HG03280 (cell line): ENCODE results near the gene PI3.
"Not testable (repeated sequence)": the region's sequence is repeated elsewhere in the genome, so short reads cannot be mapped to it uniquely, and the experiment has no call there.

Source experiments
- ATAC-seq: cut with Tn5 transposase; IDR thresholded peaks from one replicate; pipeline ENCODE4 v1.9.1; 2021; ENCODE audit warnings: mild to moderate bottlenecking, moderate library complexity; ENCODE audit not compliant: unreplicated experiment

Gene PI3, protein sequence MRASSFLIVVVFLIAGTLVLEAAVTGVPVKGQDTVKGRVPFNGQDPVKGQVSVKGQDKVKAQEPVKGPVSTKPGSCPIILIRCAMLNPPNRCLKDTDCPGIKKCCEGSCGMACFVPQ

DNA sequence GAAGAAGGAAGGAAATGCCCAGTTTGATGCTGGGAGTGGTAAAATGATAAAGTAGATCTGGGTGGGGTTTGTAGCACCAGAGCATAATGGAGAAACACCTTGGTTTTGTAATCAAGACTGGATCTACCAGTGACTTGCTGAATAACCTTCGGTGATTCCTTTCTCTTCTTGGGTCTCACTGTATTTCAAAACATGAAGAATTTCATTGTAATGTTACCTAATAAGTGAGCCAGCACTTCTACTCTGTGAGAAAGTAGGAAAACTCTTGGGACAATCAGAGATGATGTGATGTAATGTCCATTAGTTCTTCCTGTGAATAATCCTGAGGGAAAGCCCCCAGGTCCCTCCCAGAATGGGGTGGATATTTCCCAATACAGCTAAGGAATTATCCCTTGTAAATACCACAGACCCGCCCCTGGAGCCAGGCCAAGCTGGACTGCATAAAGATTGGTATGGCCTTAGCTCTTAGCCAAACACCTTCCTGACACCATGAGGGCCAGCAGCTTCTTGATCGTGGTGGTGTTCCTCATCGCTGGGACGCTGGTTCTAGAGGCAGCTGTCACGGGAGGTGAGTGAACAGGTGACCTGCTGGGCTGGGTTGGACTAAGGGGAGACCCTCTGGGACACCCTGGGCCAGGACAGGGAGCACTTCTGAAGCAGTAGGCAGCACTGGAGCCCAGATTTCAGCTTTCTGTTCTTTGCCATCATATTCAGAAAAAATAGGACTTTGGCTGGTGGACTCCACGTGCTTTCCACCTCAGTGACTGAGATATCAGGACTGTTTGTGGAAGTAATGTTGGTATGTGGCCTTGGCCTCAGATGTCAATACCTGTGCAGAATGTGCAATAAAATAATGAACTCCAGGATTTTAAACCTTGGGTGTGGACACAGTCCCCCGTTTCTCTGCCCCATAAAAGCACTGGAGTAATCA is at the start of gene PI3:
Gene PI3 (plus strand): TSS at position 469 of the 931 bp plus-strand sequence. CDS start 21 bp downstream, at position 490.
- no peak for ATAC-seq

DNA sequence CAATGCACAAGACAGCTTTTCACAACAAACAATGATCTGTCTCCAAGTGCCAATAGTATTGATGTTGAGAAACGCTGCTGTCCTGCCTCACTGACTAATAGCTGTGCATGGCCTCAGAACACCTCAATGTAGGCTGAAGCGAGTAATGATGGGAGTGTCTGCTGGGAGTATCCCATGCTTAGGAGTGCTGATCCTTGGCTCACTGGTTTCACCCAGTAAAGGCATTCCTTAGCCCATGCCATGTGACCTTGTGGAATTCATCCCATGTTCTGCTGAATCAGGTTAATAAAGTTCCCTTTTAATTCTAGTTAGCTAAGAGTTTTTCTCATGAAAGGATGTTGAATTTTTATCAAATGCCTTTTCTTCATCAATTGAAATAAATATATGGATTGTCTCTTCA is 46.6 kb upstream of the PI3 start:
- no peak for ATAC-seq

DNA sequence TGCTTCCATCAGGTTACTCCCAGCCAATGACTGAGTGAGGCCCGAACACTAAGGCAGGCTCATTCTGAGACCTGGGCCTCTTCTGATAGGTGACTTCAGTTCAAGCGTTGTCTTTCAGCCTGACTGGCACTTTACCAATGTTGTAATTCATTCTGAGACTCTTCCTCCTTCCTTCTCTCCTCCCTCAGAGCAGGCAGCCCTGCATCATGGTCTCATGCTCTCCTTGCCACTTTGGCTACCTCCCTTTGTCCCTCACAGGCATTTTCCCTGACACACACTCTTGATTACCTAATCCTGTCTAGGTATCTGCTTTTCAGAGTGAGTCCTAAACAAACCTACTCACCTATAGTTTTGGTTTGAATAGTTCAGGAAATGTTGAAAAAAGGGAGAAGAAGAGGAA is 37.8 kb upstream of the PI3 start:
- no peak for ATAC-seq

DNA sequence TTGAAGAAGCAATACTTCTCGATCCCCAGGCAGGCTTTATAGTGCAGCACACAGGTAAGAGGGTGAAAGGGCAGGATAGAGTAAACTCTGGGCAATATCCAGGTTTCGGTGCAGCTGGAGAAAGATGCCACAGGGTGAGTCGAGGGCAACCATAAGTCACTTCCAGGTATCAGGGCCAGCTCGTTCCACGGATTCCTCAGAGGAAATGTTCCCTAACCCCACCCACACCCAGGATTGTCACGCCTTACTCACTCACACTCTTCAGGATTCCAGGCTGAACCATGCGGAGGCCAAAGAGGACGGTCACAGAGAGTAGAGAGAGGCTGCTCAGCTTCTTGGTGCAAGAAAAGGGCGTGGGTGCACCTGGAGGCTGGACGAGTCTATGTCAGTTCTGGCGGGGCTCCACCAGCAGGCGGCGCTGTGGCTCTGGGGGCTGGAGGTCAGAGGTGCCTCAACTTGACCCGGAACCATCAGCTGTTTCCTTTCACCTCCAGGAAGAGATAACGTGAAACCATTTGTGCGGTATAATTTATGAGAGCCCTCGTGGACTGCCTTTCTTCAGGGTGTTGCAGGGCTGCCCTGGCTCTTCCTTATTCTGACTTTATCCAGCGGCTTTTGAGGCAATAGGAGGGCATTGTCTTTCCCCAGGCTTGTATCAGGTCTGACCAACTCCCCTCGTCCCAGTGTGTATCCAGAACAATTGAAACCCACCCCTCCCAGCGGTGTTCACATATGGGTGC is 36.0 kb upstream of the PI3 start:
- no peak for ATAC-seq

DNA sequence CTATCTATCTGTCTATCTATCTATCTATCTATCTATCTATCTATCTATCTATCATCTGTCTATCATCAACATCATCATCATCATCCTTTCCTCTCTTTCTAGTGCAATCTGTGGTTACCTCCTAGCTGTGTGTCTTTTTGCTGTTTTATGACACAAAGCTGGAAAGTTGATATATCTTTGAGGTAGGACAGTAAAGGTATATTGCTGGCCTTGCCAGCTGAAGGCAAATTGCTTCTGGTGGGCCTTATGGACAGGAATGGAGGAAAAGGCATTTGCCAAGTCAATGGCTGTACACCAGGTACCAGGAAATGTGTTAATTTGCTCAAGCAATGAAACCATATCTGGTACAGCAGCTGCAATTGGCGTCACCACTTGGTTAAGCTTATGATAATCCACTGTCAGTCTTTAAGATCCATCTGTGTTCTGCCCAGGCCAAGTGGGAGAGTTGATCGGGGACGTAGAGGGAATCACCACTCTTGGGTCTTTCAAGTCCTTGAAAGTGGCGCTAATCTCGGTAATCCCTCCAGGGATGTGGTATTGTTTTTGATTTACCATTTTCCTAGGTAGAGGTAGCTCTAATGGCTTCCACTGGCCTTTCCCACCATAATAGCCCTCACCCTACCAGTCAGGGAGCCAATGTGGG is 34.8 kb upstream of the PI3 start:
- ATAC-seq: not testable (repeated sequence)

DNA sequence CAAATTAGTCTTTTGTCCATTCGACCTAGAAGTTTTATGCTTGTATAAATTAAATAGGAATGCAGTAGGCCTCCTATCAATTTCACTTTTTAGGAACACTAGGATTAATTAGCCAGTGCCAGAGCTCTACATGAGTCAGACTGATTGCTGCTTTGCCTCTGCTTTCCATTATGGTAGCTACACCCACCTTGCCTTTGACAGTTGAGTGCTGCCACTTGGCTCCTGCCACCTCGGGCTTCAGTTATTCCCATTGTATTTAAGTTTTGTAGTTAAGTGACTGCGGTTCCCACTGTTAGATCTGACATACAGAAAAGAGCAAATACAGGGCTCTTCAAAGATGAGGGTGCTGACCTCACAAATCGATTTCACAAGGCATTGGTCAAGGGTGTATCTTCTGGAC is 33.9 kb upstream of the PI3 start:
- ATAC-seq: no peak

DNA sequence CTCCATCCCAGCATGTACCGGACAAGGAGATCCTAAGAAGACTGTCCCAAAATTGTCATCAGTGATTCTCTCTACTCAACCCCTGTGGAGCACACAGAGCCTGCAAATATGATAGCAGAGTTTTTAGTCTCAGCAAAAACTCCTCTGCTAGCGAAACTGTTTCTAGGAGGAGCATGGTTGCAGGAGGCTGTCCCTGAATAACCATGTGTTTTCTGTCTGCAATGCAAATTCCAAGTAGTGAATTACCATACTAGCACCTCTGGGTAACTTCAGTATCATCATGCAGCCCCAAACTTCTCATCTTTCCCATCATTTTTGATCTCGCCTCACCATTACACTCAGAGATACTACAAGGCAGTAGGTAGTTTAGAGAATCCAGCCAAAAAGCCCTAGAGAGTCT is 25.6 kb upstream of the PI3 start:
- ATAC-seq: no peak

DNA sequence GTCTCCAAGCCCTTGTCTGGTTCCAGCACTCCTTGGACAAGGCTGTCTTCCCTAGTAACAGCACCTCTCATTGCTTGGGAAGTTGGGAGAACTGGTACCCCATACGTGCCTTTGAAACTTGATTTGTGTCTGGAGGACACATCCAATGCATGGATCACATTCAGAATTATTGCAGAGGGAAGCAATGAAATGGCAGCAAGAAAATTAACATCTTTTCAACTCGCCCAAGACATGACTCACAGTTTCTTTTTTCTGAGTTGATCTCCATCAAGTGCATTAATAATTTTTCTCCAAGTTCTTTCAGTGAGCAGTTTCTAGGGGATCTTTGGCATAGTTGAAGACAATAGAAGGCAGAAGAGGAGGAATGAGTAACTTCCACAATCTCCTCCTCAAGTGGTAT is 22.3 kb upstream of the PI3 start:
- no peak for ATAC-seq

DNA sequence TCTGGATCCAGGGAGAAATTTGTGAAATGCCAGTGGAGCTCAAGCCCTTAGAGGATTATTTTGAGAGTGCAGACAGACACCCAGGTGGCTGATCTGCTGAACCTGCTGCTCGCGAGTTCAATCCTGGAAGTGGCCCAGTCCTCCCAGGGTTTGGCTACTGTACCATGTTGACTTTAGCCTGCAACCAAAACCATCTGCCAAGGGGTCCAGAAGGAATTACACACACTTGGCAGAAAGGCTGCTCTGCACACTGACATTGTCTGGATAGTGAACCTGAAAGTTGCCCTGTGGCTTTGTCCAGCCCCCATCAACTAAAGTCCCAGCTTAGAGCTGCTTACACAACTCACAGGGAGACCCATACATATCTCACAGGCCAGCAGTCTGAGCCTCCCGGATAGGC is 21.6 kb upstream of the PI3 start:
- ATAC-seq: no peak

DNA sequence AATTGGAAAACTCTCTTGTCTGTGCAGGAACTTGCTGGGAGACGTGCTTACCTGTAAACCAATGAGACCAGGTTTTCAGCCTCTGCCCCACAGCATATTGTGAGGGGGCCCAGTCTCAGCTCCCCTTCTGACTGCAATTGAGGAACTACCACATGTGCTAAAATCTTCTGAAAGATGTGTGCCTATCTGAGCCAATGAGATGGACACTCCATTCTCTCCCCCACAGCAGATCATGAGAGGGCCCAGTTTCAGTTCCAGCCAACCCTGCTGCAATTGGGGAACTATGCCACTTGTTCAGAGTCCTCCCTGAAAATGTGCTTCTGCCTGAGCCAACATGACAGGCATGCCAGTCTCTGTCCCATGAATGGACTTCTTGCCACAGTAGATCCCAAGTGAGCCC is 20.9 kb upstream of the PI3 start:
- no peak for ATAC-seq

DNA sequence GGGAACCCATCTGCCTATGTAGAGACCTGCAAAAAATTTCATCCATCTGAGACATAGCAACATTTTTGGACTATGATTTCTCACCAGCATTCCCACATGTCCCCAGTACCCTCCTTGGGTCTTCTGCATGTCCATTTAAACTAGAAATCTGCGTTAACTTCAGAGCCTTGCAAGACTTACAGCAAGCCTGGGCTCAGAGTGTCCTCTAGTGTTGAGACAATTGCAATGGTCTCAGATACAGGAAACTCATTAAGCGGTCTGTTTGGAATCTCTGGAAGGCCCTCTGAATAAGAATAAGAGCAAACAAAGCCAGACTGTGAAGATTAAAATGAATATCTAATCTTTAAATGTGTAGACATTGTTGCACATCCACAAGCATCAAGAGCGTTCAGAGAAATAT is 20.5 kb upstream of the PI3 start:
- no peak for ATAC-seq

DNA sequence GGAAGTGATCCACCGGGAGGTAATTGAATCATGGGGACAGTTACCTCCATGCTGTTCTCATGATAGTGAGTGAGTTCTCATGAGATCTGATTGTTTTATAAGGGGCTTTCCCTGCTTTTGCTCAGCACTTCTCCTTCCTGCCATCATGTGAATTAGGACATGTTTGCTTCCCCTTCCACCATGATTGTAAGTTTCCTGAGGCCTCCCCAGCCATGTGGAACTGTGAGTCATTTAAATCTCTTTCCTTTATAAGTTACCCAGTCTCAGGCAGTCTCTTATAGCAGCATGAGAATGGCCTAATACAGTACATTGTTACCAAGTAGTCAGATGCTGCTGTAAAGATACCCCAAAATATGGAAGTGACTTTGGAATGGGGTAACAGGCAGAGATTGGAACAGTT is 19.9 kb upstream of the PI3 start:
- not testable (repeated sequence) for ATAC-seq

DNA sequence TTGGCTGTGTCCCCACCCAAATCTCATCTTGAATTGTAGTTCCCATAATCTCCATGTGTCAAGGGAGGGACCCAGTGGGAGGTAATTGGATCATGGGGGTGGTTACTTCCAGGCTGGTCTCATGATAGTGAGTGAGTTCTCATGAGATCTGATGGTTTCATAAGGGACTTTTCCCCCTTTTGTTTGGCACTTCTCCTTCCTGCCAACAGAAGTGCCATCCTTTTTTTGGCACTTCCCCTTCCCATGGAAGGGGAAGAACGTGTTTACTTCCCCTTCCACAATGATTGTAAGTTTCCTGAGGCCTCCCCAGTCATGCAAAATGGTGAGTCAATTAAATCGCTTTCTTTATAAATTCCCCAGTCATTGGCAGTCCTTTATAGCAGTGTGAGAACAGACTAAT is 18.0 kb upstream of the PI3 start:
- no peak for ATAC-seq

DNA sequence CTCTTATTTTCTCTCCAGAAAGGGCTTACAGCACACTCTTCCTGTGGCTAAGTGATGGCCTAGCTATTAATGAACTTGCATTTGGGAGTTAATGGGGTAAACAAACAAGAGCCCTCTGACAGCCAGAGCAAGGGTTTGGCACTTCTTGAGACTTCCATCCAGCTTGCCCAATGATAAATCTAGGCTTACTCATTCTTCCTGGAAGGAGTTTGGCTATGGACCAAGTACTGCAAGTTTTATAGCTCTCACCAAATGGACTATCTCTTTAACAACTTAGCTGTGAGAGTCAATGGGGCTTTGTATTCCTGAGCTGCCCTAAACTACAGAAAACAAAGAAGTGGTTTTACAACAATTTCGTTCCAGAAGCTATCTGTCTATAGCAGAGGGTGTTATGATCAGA is 16.7 kb upstream of the PI3 start:
- no peak for ATAC-seq

DNA sequence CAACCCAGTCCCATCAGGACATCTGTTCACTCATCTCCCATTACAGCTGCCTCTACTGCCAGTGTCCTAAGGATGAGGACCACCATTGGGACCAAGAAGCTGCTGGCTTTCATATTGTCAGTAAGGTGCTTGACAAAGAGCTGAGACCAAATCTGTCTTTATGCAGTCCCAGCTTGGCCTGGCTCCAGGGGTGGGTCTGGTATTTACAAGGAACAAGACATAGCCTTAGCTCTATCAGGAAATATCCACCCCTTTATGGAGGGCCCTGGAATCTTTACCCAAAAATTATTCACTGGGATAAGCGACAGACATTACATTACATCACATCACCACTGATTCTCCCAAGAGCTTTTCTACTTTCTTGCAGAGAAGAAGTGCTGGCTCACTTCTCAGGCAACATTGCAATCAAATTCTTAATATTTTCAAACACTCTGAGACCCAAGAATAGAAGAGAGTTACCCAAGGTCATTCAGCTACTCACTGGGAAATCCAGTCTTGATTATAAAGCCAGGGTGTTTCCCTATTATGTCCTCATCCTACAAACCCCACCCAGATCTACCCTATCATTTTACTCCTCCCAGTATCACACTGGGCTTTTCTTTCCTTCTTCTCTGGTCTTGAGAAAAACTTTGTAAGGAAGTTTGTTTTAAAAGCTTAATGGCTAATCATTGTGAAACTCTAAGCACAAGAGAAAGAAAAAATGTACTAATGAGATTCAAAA is 11.5 kb upstream of the PI3 start:
- ATAC-seq: no peak

DNA sequence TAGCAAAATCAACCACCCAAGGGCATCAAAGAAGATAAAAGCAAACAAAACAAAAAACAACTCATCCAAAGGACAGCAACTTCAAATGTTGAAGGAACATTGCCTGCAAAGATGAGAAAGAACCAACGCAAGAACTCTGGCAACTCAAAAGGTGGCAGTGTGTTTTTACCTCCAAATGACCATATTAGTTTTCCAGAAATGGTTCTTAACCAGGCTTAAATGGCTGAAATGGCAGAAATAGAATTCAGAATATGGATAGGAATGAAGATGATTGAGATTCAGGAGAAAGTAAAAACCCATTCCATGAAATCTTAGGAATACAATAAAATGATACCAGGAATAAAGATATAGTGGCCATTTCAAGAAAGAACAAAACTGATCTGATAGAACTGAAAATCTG is 9.8 kb upstream of the PI3 start:
- no peak for ATAC-seq

DNA sequence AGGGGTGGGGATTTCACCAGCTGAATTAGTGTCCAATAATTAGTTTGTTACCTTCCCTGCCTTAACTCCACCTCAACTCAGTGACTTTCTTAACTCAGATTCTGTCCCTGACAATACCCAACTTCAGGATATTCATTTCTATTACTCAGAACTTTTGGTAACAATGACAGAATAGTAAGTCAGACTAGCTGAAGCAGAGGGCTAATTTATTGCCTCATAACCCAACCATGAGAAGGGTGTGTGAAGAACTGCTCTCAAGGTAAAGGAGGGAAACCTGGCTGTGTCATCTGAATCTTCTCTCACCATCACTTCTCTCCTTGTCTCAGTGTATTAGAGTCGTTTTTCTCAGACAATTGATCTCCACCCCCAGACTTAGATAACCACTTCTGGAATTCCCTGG is 1.2 kb upstream of the PI3 start:
- ATAC-seq: no peak

DNA sequence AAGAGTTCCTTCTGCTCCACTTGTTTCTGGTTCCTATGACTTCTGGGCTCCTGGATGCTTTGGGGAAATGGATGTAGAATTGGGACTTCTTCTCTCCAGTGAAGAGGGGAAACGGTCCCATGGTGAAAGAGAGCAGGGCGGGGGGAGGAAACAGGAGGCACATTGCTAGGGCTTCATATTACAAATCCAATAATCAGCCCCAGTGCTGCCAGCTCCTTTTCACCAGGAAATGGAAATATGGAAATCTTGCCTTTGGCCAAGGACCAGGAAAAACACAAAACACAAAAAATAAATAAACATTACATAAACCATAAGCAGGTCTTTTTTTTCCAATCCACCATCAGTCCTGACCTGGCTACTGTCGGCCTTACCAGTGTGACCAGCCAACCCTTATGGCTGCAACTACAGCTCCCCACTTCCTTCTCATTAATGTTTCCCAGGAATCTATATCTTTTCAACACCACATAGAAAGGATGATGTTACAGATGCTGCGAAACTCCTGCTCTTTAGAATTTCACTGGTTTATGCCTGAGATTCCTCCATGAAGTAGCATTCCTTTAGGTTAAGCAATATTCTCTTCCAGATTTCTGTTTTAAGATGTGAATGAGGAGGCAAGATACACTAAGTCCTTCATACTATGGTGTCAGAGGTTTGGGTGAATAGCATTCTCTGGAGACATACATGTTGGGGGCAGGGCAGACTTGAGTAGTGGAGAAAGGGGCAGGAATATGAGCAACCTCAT is 2.0 kb downstream of the PI3 start:
- no peak for ATAC-seq

DNA sequence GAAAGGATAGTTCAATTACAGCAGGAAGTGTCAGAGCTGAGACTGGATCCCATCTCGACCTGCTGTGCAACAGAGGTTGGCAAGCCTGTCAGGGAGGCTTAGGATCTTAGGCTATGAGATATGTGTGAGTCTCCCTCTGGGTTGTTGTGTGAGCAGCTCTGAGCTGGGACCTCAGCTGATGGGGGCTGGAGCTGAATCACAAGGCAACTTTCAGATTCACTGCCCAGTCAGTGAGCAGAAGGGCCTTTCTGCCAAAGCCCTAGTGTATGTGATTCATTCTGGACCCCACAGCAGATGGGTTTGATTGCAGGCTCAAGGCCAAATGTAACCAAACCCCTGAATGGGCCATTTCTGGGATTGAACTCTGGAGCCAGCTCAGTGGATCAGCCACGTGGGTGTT is 4.5 kb downstream of the PI3 start:
- ATAC-seq: no peak

DNA sequence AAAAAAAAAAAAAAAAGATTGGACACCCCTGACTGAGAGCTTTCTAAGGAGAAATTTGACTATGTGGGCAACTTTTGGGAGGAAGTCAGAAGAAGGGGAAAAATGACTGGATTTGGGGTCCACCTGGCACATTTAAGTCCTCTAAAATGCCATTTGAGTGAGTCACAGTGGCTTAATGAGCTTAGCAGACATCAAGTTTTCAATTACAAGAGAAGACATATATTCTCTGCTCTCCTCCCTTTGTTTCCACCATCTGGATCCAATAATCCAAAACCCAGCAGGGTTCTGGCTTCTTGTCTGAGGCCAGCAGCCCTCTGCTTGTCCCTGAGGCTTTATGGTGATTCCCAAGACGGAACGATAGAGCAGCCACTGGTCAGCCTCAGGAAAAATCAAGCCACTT is 6.9 kb downstream of the PI3 start:
- no peak for ATAC-seq
